Neural progenitor cell (in vitro differentiated cells): ENCODE measurements around the gene TRH.

Source experiments
- EZH2 ChIP-seq: fragments of 200-600 bp; sonication (generic); IDR thresholded peaks from 2 replicates; pipeline ENCODE4 v1.6.1; 2017; ENCODE audit warnings: antibody characterized with exemption, mild to moderate bottlenecking, moderate library complexity
- EZH2phosphoT487 ChIP-seq: fragments of 200-600 bp; sonication (generic); IDR thresholded peaks from 2 replicates; pipeline ENCODE4 v1.6.1; 2017; ENCODE audit warnings: antibody characterized with exemption
- TF ChIP-seq, protein P1 (sequence below): fragments of 200-600 bp; sonication (generic); IDR thresholded peaks from 2 replicates; pipeline ENCODE4 v1.5.1; 2017; ENCODE audit warnings: antibody characterized with exemption, mild to moderate bottlenecking

DNA sequence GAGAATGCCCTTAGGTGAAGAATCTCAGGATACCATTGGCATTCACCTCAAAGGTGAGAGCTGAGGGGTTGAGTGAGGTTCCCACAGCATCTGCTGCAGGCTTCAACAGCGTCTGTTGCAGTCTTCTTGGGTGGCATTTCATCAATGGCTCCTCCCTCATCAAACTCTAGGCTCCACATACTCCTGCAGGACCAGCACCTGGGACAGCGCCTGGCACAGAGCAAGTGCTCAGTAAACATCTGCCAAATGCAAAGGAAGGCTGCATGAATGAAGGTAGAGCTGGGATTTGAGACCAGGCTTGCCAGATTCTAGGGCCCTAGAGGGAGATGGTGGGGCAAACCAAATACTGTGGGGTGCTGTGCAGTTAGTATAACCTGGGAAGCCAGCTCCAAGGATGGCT is 9.6 kb downstream of the TRH start:
- TF ChIP-seq EZH2 (no peak), EZH2phosphoT487 (no peak)
- TF ChIP-seq, protein P1, sequence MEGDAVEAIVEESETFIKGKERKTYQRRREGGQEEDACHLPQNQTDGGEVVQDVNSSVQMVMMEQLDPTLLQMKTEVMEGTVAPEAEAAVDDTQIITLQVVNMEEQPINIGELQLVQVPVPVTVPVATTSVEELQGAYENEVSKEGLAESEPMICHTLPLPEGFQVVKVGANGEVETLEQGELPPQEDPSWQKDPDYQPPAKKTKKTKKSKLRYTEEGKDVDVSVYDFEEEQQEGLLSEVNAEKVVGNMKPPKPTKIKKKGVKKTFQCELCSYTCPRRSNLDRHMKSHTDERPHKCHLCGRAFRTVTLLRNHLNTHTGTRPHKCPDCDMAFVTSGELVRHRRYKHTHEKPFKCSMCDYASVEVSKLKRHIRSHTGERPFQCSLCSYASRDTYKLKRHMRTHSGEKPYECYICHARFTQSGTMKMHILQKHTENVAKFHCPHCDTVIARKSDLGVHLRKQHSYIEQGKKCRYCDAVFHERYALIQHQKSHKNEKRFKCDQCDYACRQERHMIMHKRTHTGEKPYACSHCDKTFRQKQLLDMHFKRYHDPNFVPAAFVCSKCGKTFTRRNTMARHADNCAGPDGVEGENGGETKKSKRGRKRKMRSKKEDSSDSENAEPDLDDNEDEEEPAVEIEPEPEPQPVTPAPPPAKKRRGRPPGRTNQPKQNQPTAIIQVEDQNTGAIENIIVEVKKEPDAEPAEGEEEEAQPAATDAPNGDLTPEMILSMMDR: no peak
